SK-N-MC (cell line): ENCODE data around the gene SHISA2.

ENCODE experiments used
- EZH2 ChIP-seq: fragments of 200-600 bp; sonication (generic); IDR thresholded peaks from one replicate; pipeline ENCODE4 v1.6.1; 2017; ENCODE audit warnings: antibody characterized with exemption
- FOXP2 ChIP-seq: optimal IDR thresholded peaks from 2 replicates; pipeline ENCODE3; 2011; ENCODE audit warnings: mild to moderate bottlenecking, moderate library complexity; ENCODE audit not compliant: insufficient read depth; ENCODE audit errors: extremely low read length, control extremely low read depth
- POLR2AphosphoS5 ChIP-seq: IDR thresholded peaks from 2 replicates; pipeline ENCODE4 v1.6.1; 2012; ENCODE audit warnings: mild to moderate bottlenecking, low read depth, low read length, borderline replicate concordance

DNA sequence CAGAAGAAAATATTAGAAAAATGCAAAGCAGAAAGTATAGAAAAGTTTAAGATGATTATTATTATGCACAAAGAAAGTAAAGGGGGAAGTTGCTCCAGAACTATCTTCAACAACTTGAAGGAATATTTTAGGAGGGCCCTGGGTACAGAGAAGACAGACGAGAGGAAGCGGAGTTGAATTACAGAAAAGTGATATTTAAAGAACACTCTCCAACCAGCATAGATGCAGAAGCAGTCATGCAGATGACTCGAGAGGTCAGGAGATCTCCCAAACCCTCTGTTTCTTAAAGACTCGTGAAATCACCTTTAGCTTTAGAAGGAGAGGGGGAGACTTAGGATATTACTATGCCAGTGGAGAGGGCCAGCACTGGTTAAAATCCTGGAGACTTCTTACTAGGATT lies 8.5 kb upstream of the SHISA2 start:
- TF ChIP-seq EZH2 (no peak), POLR2AphosphoS5 (no peak), FOXP2 (no peak)
